ENCODE results near the gene CEMIP. TPM values are rescaled to one million over a fixed set of nuclear protein-coding genes. Genes with fewer than 3 reads are reported as not detected.
"Not testable (repeated sequence)": the region's sequence is repeated elsewhere in the genome, so short reads cannot be mapped to it uniquely, and the experiment has no call there.

Gene CEMIP
- total RNA-seq, 1 experiment from 2014 or later, result 3.1 TPM

GRCh38 chr15:80953001-80953952 is 174.1 kb downstream of the CEMIP start:
- H3K9ac ChIP-seq (ENCODE audit: low read length), result no peak overlapping the region
- no peak for DNase-seq
- H3K27me3 ChIP-seq (ENCODE audit: low read length), result no peaks in the 10 kb centered on the region
- BruUV-seq (replicated peaks), result no TSS peak
- peaks cover 2% of the 10 kb centered on the region for H3F3A ChIP-seq (ENCODE audit: low read length, unreplicated experiment)
- H3K79me2 ChIP-seq (ENCODE audit: low read length), result no peaks in the 10 kb centered on the region
- ATAC-seq, result no peak
- POLR2A ChIA-PET (ENCODE audit: unreplicated experiment), result no interaction called here
- H3K36me3 ChIP-seq (ENCODE audit: low read depth, low read length), result peaks cover 12% of the 10 kb centered on the region; the same call in 1 of the 2 replicates
- H3K4me1 ChIP-seq (ENCODE audit: insufficient read depth, low read length), result peaks cover 33% of the 10 kb centered on the region
- H3K4me3 ChIP-seq (ENCODE audit: low read length), result no peak overlapping the region
- H2AFZ ChIP-seq (ENCODE audit: low read length), result no peak overlapping the region
- H4K20me1 ChIP-seq (ENCODE audit: low read length), result no peaks in the 10 kb centered on the region
- H3K9me2 ChIP-seq (replicated peaks; ENCODE audit: low read length), result no peaks in the 10 kb centered on the region
- TF ChIP-seq EZH2 (IDR thresholded peaks at IDR 0.05; ENCODE audit: low read length, unreplicated experiment), result no peak
- no peaks in the 10 kb centered on the region for H3K9me3 ChIP-seq (ENCODE audit: low read length)
- intact Hi-C loops (cut with micrococcal nuclease), result loop anchor here (10.0 kb wide), 1 partner anchor 98 kb away; no protein-coding TSS in a partner anchor
- CTCF ChIA-PET, result no interaction called here
- peak overlapping the region; percentile 80 for H3K27ac ChIP-seq (ENCODE audit: low read length)
- H3K4me2 ChIP-seq (ENCODE audit: low read length), result peak overlapping the region; percentile 66

GRCh38 chr15:80953953-80954778 is 175.0 kb downstream of the CEMIP start:
- Histone ChIP-seq H4K20me1 (ENCODE audit: low read length) (no peaks in the 10 kb centered on the region), H3K4me1 (ENCODE audit: insufficient read depth, low read length) (peaks cover 33% of the 10 kb centered on the region), H3K79me2 (ENCODE audit: low read length) (no peaks in the 10 kb centered on the region), H3K9me2 (replicated peaks; ENCODE audit: low read length) (no peaks in the 10 kb centered on the region), H3K4me3 (ENCODE audit: low read length) (no peak overlapping the region), H3K4me2 (ENCODE audit: low read length) (peak overlapping the region; percentile 66), H3K27ac (ENCODE audit: low read length) (peak overlapping the region; percentile 80), H3K27me3 (ENCODE audit: low read length) (no peaks in the 10 kb centered on the region), H3F3A (ENCODE audit: low read length, unreplicated experiment) (peaks cover 2% of the 10 kb centered on the region), H3K9ac (ENCODE audit: low read length) (peak overlapping the region; percentile 31; the same call in 1 of the 2 replicates), H3K9me3 (ENCODE audit: low read length) (no peaks in the 10 kb centered on the region), H2AFZ (ENCODE audit: low read length) (no peak overlapping the region), H3K36me3 (ENCODE audit: low read depth, low read length) (peaks cover 10% of the 10 kb centered on the region; the same call in 1 of the 2 replicates)
- no TSS peak for BruUV-seq (replicated peaks)
- no peak for TF ChIP-seq EZH2 (IDR thresholded peaks at IDR 0.05; ENCODE audit: low read length, unreplicated experiment)
- 0 out of 2 replicates have a peak, but pooled peaks have one; percentile 12 for TF ChIP-seq CTCF (conservative IDR thresholded peaks at IDR 0.05; ENCODE audit: low read depth, low read length)
- intact Hi-C loops (cut with micrococcal nuclease), result loop anchor here (10.0 kb wide), 1 partner anchor 99 kb away; no protein-coding TSS in a partner anchor
- CTCF ChIA-PET, result no interaction called here
- ATAC-seq (peak; percentile 37), DNase-seq (peak; percentile 89)
- POLR2A ChIA-PET (ENCODE audit: unreplicated experiment), result no interaction called here

GRCh38 chr15:80955571-80956452 is 176.6 kb downstream of the CEMIP start:
- DNase-seq (peak; percentile 98), ATAC-seq (peak; percentile 92)
- H3K79me2 ChIP-seq (ENCODE audit: low read length); H3K36me3 ChIP-seq (ENCODE audit: low read depth, low read length); CTCF ChIA-PET; POLR2A ChIA-PET (ENCODE audit: unreplicated experiment); H3K4me3 ChIP-seq (ENCODE audit: low read length); H3K27me3 ChIP-seq (ENCODE audit: low read length); H3K9me3 ChIP-seq (ENCODE audit: low read length); H3K9me2 ChIP-seq (replicated peaks; ENCODE audit: low read length); H3F3A ChIP-seq (ENCODE audit: low read length, unreplicated experiment); BruUV-seq (replicated peaks); H4K20me1 ChIP-seq (ENCODE audit: low read length); H2AFZ ChIP-seq (ENCODE audit: low read length): not testable (repeated sequence)
- Histone ChIP-seq H3K4me1 (ENCODE audit: insufficient read depth, low read length) (peaks cover 33% of the 10 kb centered on the region), H3K4me2 (ENCODE audit: low read length) (peak overlapping the region; percentile 69), H3K9ac (ENCODE audit: low read length) (peak overlapping the region; percentile 33; the same call in 1 of the 2 replicates), H3K27ac (ENCODE audit: low read length) (peak overlapping the region; percentile 80)
- intact Hi-C loops (cut with micrococcal nuclease), result loop anchor here (5.0 to 10.0 kb wide), 2 partner anchors 101 to 179 kb away; partner anchors contain the start of gene CEMIP

Data from PC-3 (cell line).